WERI-Rb-1 (cell line): ENCODE results near the gene SLC51A.

ENCODE experiments used
- DNase-seq: peaks from one replicate; pipeline ENCODE4 v3.0.0-alpha.2; 2020
- H3K27ac ChIP-seq: fragments of 250-450 bp; sonication (Bioruptor Pico); 2 replicates; pipeline ENCODE4 v1.5.1; 2020; ENCODE audit warnings: mild to moderate bottlenecking, moderate library complexity
- H3K27me3 ChIP-seq: fragments of 250-450 bp; sonication (Bioruptor Pico); 2 replicates; pipeline ENCODE4 v1.5.1; 2021; ENCODE audit warnings: mild to moderate bottlenecking, low read depth, moderate library complexity; ENCODE audit not compliant: insufficient read depth, severe bottlenecking
- H3K36me3 ChIP-seq: fragments of 250-450 bp; sonication (Bioruptor Pico); 2 replicates; pipeline ENCODE4 v1.5.1; 2020; ENCODE audit warnings: mild to moderate bottlenecking, moderate library complexity
- H3K4me3 ChIP-seq: 2 replicates; pipeline ENCODE4 v1.5.1; 2011; ENCODE audit warnings: low read depth, mild to moderate bottlenecking, control low read depth, low read length
- H3K9me3 ChIP-seq: fragments of 250-450 bp; sonication (Bioruptor Pico); 2 replicates; pipeline ENCODE4 v1.5.1; 2021; ENCODE audit warnings: mild to moderate bottlenecking, moderate library complexity; ENCODE audit not compliant: severe bottlenecking
- CTCF ChIP-seq: IDR thresholded peaks from 2 replicates; pipeline ENCODE4 v1.5.1; 2011; ENCODE audit warnings: low read depth, mild to moderate bottlenecking, control low read depth, inconsistent platforms, low read length

The SLC51A gene

GRCh38 chr3:196175116-196175625 is 41.2 kb upstream of the SLC51A start:
- Histone ChIP-seq H3K27me3 (no peaks in the 10 kb centered on the region), H3K36me3 (no peaks in the 10 kb centered on the region), H3K27ac (no peak overlapping the region), H3K9me3 (no peaks in the 10 kb centered on the region), H3K4me3 (no peak overlapping the region)
- TF ChIP-seq CTCF = no peak
- no peak for DNase-seq

GRCh38 chr3:196175722-196176121 is 40.6 kb upstream of the SLC51A start:
- TF ChIP-seq CTCF = no peak
- Histone ChIP-seq H3K27ac (no peak overlapping the region), H3K4me3 (no peak overlapping the region), H3K27me3 (no peaks in the 10 kb centered on the region), H3K36me3 (no peaks in the 10 kb centered on the region), H3K9me3 (no peaks in the 10 kb centered on the region)
- no peak for DNase-seq

- no peak for DNase-seq
- Histone ChIP-seq H3K4me3 (no peak overlapping the region), H3K27me3 (no peaks in the 10 kb centered on the region), H3K27ac (no peak overlapping the region), H3K36me3 (no peaks in the 10 kb centered on the region), H3K9me3 (no peaks in the 10 kb centered on the region)
- no peak for TF ChIP-seq CTCF
These were observed 38.8 kb upstream of the SLC51A start for GRCh38 chr3:196177567-196177966.

GRCh38 chr3:196177967-196178366 is 38.4 kb upstream of the SLC51A start:
- Histone ChIP-seq H3K4me3 (no peak overlapping the region), H3K27me3 (no peaks in the 10 kb centered on the region), H3K27ac (no peak overlapping the region), H3K36me3 (no peaks in the 10 kb centered on the region), H3K9me3 (no peaks in the 10 kb centered on the region)
- no peak for DNase-seq
- no peak for TF ChIP-seq CTCF

GRCh38 chr3:196178993-196179379 is 37.3 kb upstream of the SLC51A start:
- Histone ChIP-seq H3K36me3 (no peaks in the 10 kb centered on the region), H3K9me3 (no peaks in the 10 kb centered on the region), H3K27ac (no peak overlapping the region), H3K4me3 (no peak overlapping the region), H3K27me3 (no peaks in the 10 kb centered on the region)
- no peak for DNase-seq
- TF ChIP-seq CTCF = no peak
